Epidermal melanocyte (primary cell): ENCODE results near the gene LRP4.
A peak's percentile ranks its signal among the peaks of the same experiment; 100 is the strongest.

Experiments
- DNase-seq: peaks from one replicate; pipeline ENCODE4 v3.0.0; 2011; ENCODE audit warnings: low spot score; ENCODE audit not compliant: insufficient read length

The LRP4 gene

DNA sequence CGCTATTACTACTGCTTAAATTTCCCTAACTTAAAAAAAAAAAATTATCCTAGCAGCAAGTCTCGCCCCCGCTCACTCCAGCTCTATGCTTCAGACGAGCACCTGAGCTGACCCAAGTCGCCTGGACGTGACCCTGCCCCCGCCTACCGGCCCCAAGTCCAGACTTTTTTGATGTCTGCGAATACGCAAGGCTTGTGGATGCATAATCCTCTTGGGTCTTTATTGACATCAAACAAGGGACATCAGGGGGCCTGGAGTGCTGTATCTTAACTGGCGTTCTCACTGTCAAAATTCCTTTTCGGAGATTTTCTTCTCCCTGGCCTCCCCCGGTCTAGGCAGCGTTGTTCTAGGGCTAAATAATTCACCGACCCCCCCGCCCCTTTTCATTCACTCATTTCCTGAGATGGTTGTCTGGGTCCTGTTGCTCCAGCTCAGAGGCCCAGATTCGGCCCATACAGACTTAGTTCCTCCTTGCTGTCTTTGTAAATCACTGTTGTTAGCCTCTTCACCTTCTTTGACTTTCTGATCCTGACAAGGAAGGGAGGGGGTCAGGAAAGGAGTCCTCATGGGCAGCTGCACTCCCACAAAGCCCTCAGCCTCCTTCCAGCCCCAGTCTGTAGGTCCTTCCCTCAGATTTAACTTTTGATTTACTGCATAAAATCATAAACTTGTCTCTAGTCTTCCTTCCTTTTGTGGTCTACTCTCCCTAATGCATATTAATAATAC, 601 bp upstream of the LRP4 start:
- DNase-seq: no peak

DNA sequence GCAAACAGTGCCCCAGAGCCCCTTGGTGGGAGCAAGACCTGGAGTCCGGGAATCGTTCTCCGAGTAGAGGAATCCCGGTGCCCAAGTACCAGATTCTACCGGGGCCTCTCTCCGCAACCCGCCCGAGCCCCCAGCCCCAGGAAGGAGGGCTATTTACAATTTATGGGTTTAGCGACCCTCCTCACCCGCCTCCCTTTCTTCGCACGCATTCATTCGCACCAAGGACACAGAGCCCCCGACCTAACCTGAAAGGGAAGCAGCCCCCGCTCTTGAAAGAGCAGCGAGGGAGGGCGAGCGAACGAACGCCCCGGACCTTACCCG, 628 bp downstream of the LRP4 start:
- no peak for DNase-seq

DNA sequence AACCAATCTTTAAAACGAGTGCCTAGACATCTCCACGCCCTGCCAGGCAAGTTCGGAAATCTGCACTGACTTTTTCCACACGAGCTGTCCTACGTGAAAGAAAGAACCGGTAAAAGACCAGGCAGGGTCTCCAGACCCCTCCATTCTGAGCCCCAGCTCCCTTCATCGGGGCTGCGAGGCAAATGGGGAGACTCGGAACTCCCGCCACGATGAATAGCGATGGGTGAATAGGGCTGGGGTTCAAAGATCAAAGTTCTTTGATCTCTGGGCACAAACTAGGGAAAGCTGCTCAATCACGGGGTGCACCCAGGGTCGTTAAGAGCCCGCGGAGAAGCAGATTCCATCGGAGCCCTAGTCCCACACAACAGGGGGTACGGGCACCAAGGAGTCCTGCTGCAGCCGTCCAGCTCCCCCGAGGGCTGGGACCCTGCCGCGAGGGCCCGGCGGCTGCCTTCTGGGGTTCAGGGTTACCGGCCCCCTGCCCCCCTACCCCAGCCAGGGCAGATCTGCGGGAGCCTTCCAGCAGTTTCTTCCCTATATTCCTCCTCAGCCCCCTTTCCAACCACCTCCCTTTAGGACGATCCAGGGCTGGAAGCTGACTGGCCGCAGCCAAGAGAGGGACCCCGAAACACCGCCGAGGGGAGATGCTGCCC, 1.1 kb downstream of the LRP4 start:
- no peak for DNase-seq

DNA sequence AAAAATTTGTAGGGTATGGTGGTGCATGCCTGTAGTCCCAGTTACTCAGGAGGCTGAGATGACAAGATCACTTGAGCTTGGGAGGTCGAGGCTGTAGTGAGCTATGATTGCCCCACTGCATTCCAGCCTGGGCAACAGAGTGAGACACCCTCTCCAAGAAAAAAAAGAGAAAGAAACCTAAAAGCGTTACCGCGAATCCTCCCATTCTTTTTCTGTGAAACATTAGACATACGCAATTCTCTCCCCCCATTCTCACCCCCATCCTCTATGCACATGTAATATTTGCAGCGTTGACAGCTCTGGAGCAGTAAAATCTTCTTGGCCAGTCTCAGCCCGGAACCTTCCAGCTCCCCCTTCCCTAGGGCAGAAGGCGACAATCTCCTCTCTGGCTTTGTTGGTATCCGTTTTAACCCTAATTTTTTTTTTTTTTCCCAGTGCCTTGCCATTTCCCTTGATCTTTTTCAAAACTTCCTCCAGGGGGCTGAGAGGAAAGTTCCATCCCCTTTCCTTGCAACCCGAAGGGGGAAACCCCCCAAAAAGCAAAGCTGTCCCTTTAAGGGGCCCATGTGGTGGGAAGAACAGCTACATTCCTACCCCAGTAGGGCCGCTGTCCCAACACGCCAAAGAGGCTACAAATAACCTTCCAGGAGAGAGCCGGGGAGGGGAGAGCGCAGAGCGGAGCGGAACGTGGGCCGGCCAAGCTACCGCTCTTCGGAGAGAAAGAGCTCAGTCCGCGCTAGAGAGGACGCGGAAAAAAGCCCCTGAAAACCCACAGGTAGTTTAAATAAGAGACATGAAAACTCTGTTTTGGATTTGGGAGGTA, 1.9 kb downstream of the LRP4 start:
- DNase-seq: peak; percentile 86

DNA sequence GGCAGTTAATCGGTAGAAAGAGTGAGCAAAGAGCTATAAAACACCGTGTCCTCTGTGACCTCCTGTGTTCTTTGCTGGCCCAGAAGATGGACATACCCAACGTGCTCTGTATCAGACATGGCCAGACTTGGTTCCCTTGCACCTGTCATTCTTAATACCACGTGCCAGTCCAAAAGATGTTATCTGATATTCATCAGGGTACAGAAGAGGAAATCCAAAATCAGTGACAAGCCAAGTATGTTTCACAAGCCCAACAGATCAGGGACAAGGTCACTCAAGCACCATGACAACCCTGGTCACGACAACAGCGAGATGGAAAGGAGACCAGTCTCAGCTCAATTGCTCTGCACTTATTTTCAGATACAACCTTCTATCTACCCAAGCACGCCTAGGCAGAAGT, 3.4 kb downstream of the LRP4 start:
- DNase-seq: no peak

DNA sequence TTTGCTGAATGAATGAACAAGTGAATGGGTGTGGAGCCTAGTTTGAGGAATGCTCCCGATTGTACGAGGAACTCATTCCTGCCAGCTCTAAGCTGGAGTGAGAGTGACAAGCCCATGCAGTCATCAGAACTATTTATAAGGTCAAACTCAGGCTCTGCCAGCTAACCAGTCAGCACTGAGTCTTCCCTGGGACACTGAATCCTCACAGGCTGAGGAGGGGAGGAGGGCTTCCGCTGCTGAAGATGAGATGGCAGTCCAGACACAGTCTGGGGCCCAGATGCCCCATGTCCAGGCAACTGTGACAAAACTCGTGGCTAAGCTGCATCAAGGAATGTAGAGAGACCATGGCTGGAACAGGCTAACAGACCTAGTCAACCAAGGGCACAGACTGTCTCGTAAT, 4.0 kb downstream of the LRP4 start:
- peak; percentile 41 for DNase-seq

DNA sequence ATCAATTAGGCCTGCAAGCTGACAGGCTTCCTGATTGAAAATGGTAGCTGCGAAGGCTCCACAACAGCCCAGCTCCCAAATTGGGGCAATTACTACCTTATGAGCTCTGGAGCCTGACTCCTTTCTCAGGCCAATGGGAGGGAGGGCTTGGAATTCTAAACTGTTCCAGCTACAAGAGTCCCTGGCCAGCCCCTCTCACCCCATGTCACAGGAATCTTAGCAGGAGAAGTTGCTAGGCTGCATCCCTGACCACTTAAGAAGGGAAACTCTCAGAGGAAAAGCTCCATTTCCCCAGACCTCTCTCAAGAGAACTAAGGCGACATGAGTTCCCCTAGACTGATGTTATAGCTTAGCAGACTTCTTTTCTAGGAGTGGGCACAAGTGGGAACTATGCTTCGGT, 4.9 kb downstream of the LRP4 start:
- no peak for DNase-seq

DNA sequence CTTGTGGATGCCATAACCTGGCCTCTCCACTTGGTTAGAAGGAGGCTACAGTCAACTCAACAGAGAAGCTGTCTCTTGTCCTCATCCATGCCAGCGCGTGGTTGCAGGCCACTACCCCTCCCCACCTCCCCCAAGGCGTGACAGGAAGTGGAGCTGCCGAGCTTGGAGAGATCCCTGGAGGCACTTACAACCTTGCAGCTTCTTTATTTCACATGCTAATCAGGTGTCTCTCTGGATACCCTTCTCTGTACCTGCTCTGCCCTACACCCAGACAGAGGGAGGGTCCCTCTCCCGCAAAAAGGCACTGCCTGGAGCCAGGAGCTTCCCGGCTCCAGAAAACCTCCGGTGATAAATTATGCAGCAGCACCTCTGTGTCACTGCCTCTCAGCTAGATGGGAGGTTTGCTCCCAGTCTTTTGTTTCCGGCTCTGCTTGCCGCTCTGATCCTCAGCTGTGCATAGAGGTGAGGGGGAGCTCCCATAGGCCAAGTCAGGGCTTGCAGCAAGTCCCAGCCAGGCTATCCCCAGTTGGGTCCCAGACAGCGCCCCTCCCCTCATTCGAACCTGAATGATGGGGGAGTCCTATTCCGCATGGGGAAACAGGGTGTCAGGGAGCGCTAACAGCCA, 5.7 kb downstream of the LRP4 start:
- no peak for DNase-seq

DNA sequence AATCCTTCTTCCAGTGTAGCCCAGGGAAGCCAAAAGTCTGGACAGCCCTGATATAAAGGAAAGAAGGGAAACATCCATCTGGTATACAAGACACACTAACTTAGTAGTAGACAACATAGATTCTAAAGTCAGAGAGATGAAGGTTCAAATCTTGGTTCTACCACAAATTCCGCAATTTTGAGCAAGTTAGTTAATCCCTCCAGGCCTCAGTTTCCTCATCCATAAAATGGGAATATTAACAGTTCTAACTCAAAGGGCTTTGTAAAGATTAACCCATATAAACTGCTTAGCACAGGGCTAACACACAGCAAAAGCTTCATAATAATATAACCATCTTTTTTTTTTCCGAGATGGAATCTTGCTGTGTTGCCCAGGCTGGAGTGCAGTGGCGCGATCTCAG, 10.7 kb downstream of the LRP4 start:
- DNase-seq: no peak

DNA sequence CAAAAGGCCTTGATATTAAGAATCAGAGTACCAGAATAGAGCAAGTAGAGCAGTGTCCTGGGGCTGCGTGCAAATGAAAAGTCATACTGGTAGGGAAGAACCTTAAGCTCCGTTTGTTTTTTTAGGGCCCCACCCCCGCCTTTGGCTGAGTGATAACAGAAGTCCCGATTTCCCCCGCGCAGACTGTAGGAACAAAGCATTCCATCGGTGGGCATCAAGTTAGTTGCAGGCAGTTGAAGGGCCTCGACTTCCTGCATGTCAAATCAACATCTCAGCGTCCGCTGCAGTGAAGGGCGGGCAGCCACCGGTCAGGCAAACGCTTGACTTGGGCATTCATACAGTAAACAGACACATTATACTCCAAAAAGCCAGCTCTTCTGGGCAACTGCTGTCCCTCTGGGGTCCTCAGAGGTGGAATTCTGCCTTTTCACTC, 11.7 kb downstream of the LRP4 start:
- DNase-seq: peak; percentile 51

DNA sequence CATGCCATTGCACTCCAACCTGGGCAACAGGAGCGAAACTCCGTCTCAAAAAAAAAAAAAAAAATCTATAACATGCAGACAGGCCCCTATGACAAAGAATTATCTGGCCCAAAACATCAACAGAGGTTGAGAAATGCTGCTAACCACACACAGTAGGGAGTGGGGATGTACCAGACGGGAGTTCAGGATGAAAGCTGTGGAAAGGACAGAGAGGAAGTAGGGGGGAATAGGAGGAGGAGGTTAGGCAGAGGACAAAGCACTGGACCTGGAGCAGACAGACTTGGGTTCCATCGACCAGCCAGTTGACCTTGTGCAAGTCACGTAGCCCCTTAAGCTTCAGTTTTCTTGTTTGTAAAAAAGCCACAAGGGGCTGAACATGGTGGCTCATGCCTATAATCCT, 12.5 kb downstream of the LRP4 start:
- no peak for DNase-seq

DNA sequence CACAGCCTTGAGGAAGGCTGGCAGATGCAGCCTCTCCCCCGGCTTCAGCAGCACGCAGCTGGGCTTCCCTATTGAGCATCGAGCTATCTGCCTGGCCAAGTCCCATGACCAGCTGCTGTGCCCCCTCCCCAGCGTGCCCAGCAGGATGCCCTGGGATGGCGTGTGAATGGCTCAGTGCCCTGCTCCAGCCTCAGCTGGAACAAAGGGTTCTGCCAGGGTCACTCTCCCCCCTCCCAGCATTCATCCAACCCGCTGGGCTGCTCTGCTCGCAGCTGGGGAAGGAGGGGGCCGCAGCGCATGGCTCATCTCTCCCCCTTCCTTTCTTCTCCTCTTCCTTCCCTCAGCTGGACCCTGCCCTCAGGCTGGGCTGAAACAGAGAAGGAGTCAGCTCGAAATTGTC, 14.5 kb downstream of the LRP4 start:
- no peak for DNase-seq

DNA sequence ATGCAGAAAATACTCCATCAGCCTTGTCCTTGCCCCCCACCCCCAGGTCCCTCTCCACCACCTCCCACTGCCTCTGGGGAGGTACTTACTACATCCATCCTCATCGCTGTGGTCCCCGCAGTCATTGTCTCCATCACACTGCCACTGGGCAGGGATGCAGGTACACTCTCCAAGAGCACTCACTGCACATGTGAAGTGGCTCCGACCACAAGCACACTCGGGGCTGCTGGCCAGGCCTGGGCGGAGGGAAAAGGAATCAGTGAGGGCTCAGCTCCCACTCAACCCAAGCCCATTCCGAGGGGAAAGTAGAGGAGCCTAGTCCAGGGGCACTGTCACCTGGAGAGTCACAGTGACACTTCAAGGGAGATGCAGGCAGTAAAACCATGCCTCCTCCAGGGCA, 15.7 kb downstream of the LRP4 start:
- DNase-seq: no peak

DNA sequence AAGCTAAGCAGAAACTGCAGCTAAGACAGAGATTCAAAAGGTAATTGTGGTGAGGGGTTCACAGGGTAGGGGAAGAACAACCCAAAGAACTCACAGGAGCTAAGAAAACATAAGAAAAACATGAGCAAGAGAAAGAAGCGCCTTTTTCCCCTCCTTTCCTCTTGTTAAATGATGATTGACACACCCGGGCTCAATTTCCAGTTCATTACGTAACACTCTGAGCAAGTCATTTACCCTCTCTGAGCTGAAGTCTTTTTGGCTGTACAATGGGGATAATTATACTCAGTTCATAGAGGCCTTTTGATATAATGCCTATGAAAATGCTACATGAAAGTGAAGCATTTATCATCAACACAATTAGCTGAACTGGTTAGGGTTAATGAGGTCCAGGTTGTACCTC, 17.2 kb downstream of the LRP4 start:
- DNase-seq: no peak

DNA sequence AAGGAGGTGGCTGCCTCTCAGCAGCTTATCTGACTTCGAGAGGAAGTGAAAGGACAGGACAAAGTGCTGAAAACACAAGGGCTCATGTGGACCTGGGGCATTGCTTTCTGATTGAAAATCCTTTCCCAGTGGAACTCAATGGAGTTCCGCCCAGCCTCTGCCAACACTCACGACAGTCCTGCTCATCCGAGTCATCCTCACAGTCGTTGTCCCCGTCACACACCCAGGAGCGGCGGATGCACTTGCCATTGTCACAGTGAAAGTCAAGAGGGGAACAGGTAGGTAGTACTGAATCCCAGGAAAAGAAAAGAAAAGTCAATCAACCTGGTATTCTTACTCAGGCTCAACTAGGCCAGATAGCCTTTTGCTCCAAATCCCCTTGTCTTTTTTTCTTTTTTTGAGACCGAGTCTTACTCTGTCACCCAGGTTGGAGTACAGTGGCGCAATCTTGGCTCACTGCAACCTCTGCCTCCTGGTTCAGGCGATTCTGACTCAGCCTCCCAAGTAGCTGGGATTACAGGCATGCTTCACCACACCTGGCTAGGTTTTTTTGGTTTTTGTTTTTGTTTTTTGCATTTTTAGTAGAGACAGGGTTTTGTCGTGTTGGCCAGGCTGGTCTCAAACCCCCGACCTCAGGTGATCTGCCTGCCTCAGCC, 18.1 kb downstream of the LRP4 start:
- DNase-seq: no peak

DNA sequence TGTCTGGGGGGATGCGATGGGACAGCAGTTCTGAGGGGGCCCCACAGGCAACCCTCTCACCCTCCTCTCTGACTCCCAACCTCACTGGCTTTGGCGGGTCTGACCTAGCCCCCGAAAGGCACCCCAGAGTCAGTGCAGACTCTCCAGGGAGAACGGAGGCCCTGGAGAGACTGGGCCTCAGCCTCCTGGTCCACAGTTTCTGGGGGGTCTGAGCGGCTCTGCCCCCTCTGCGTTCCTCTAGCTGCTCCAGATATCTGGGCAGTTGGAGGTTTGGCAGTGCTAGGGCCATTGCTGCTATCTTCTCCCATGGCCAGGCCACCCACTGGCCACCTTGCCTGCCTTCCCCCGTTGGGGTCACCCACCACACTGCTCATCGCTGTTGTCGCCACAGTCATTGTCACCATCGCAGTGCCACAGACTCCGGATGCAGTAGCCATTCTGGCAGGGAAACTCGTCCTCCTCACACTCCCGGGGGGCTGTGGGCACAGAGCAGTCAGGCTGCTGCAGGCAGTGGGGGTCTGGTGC, 18.8 kb downstream of the LRP4 start:
- DNase-seq: no peak

DNA sequence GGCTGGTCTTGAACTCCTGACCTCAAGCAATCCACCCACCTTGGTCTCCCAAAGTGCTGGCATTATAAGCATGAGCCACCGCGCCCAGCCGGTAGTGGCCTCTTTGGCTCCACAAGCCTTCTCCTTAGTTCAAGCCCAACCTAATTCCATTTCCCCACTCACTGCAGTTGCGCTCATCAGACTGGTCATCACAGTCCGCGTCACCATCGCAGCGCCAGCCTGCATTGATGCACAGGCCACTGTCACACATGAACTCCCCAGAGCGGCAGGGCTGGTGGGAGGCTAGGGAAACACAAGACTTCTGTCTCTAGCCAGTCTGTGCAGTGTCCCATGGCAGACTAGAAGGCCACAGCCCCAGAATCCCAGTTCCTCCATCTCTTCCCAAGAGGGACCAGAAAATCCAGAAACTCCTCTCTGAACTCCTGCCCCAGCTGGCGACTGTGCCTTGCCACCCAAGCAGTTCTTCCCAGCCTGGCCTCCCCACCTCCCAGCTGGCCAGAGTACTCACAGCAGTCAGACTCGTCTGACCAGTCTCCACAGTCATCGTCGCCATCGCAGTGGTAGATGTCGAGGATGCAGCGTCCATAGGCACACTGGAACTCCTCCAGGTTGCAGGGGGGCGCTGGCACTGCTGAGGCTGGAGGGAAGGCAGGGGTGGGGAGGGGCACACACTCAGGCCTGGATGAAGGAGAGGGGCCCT, 19.8 kb downstream of the LRP4 start:
- no peak for DNase-seq

DNA sequence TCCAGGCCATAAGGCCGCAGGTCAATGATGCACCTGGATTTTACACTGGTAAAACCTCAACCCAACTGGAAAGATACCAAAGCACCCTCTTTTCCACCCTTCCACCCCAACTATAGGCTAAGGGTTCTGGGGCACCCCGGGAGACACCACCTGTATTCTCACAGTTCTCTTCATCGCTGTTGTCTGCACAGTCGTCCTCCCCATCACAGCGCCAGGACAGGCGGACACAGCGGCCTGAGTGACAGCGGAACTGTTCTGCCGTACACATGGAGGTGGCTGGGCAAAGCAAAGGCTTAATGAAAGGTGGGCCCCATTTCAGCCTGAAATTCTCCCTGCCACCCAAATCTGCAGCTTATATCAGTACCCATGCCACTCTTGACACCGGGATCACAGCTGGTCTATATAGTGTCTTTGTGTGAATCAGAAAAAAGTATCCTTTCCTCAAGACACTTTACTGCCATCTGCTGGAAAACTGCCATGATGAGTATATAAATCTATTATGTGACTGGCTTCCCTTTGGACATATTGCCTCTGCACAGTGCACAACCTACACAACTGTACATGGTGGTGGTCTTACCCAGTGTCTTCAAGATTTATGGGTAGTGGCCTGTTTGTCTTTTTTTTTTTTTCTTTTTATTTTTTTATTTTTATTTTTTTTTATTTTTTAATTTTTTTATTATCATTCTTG, 21.5 kb downstream of the LRP4 start:
- DNase-seq: peak; percentile 43

DNA sequence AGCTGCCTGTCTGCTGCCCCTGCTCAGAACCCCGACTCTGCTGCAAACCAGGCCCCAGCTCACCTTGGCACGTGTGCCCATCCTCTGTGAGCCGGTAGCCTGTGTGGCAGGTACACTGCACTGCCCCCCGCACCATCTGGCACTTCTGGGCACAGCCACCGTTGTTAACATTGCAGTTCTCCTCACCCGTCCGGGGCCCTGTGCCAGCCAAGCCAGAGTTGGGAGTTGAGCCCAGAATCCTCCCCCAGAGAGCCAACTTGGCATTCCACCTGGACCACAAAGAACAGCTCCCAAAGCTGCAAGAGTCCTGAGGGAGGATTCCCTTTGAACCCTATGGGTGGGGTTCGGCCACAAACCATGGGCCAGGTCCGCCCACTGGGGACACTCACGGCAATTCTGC, 22.5 kb downstream of the LRP4 start:
- DNase-seq: no peak

DNA sequence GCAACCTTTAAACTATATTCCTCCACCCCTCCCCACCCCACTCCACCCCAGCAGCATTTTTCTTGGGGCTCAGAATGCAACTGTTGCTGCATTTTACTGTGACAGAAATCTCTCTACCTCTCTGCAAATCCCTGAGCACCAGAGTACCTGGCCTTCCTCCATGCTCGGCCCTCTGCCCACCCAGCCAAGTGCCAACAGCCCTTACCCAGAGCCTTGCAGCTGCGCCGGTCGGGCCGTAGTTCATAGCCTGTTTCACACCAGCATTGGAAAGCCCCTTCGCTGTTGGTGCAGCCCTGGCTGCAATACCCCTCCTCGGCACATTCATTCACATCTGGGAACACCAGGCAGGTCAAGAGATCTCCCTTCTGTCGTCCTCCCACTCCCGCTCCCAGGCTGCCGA, 23.4 kb downstream of the LRP4 start:
- DNase-seq: no peak
